ENCODE results near the gene DHRS13.

DNA sequence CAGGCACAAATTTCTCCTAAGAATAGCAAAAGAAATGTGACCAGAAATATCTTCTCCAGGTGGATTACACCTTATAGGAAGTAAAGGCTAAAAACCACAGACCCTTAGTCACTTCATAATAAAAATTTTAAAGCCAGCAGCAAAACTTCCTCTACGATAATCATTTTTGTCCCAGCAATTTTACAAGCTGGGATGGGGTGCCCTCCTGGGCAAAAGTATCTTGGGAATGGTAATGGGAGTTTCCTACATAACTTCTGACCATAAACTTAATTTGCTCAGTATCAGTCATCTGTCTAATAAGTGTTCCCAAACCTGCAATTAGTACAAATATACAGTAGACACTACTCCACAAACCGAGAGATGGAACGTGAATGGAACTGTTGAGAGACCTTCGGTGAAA lies 45.5 kb upstream of the DHRS13 start:
- TF ChIP-seq, protein P1, sequence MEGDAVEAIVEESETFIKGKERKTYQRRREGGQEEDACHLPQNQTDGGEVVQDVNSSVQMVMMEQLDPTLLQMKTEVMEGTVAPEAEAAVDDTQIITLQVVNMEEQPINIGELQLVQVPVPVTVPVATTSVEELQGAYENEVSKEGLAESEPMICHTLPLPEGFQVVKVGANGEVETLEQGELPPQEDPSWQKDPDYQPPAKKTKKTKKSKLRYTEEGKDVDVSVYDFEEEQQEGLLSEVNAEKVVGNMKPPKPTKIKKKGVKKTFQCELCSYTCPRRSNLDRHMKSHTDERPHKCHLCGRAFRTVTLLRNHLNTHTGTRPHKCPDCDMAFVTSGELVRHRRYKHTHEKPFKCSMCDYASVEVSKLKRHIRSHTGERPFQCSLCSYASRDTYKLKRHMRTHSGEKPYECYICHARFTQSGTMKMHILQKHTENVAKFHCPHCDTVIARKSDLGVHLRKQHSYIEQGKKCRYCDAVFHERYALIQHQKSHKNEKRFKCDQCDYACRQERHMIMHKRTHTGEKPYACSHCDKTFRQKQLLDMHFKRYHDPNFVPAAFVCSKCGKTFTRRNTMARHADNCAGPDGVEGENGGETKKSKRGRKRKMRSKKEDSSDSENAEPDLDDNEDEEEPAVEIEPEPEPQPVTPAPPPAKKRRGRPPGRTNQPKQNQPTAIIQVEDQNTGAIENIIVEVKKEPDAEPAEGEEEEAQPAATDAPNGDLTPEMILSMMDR (IDR thresholded peaks at IDR 0.05; ENCODE audit: low read depth, low read length, missing input control), result no peak
- TF ChIP-seq RXRA (IDR thresholded peaks at IDR 0.05) (no peak), EGR1 (IDR thresholded peaks at IDR 0.05; ENCODE audit: low read depth in 2 of 2) (no peak), YY1 (IDR thresholded peaks at IDR 0.05) (no peak)
- TF ChIP-seq, protein P2, sequence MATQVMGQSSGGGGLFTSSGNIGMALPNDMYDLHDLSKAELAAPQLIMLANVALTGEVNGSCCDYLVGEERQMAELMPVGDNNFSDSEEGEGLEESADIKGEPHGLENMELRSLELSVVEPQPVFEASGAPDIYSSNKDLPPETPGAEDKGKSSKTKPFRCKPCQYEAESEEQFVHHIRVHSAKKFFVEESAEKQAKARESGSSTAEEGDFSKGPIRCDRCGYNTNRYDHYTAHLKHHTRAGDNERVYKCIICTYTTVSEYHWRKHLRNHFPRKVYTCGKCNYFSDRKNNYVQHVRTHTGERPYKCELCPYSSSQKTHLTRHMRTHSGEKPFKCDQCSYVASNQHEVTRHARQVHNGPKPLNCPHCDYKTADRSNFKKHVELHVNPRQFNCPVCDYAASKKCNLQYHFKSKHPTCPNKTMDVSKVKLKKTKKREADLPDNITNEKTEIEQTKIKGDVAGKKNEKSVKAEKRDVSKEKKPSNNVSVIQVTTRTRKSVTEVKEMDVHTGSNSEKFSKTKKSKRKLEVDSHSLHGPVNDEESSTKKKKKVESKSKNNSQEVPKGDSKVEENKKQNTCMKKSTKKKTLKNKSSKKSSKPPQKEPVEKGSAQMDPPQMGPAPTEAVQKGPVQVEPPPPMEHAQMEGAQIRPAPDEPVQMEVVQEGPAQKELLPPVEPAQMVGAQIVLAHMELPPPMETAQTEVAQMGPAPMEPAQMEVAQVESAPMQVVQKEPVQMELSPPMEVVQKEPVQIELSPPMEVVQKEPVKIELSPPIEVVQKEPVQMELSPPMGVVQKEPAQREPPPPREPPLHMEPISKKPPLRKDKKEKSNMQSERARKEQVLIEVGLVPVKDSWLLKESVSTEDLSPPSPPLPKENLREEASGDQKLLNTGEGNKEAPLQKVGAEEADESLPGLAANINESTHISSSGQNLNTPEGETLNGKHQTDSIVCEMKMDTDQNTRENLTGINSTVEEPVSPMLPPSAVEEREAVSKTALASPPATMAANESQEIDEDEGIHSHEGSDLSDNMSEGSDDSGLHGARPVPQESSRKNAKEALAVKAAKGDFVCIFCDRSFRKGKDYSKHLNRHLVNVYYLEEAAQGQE (IDR thresholded peaks at IDR 0.05), result no peak
